Brain pericyte (primary cell): ENCODE measurements around the gene HOXA11.
A peak's percentile ranks its signal among the peaks of the same experiment; 100 is the strongest.

Source experiments
- DNase-seq: peaks from one replicate; pipeline ENCODE4 v3.0.0-alpha.2; 2012; ENCODE audit warnings: low read depth, low spot score

Gene HOXA11

GRCh38 chr7:27169658-27170425 is 15.2 kb downstream of the HOXA11 start:
- no peak for DNase-seq

GRCh38 chr7:27168265-27168947 is 16.6 kb downstream of the HOXA11 start:
- no peak for DNase-seq

- DNase-seq = no peak
Measured at GRCh38 chr7:27167916-27168264, 17.1 kb downstream of the HOXA11 start.

- no peak for DNase-seq
Measured at GRCh38 chr7:27166531-27167505, 18.2 kb downstream of the HOXA11 start.

GRCh38 chr7:27165996-27166530 is 19.0 kb downstream of the HOXA11 start:
- DNase-seq = no peak

GRCh38 chr7:27165089-27165995 is 19.7 kb downstream of the HOXA11 start, which contains the start of gene HOXA9:
Gene HOXA9 (minus strand): TSS chr7:27165537. CDS start chr7:27165457, 80 bp downstream.
- no peak for DNase-seq

GRCh38 chr7:27164367-27165088 is 20.5 kb downstream of the HOXA11 start:
- DNase-seq = no peak

- no peak for DNase-seq
Measured at GRCh38 chr7:27164045-27164366, 21.0 kb downstream of the HOXA11 start.

GRCh38 chr7:27163288-27164044 is 21.6 kb downstream of the HOXA11 start:
- DNase-seq = no peak

- DNase-seq = no peak
Measured at GRCh38 chr7:27162561-27163287, 22.3 kb downstream of the HOXA11 start.

- no peak for DNase-seq
Measured at GRCh38 chr7:27161721-27162560, 23.1 kb downstream of the HOXA11 start.

GRCh38 chr7:27161214-27161720 is 23.8 kb downstream of the HOXA11 start:
- no peak for DNase-seq

- peak; percentile 47 for DNase-seq
Measured at GRCh38 chr7:27160546-27161213, 24.4 kb downstream of the HOXA11 start.

GRCh38 chr7:27160145-27160545 is 24.9 kb downstream of the HOXA11 start:
- DNase-seq = no peak

- no peak for DNase-seq
Measured at GRCh38 chr7:27159266-27160144, 25.5 kb downstream of the HOXA11 start.
